NCI-H1105 (cell line): ENCODE results near the gene HES3.

Experiments
- DNase-seq: peaks from one replicate; lab custom pipeline; 2025; lab: John Stamatoyannopoulos, UW

HES3 gene

DNA sequence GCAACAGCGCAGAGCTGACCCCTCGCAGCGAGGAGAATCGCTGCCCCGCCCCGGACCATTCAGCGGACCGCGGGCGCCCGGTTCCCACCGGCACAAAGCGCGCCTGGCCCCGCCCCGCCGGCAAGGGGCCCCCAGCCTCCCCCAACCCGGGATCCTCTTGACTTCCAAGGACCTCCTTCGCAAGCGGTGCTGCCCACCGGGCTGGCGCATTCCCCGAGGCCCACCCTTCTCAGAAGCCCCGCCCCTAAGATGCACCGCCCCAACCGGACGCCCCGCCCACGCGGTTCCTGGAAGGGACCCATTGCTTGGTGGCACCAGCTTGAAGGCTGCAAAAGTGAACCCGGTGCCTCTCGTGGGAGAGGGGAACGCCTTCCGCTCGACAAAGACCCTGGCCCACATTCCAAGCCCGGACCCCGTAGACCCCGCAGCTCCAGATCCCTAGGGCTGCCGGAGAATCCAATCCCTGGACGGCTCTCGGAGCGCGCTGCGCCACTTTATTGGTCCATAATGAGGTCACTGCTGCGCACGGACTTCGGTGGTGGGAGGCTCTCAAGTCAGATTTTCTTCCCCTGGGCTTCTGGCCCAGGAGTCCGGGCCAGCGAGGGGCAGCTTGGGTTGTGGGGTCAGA lies 2.0 kb downstream of the HES3 start:
- DNase-seq, result peak; percentile 84

DNA sequence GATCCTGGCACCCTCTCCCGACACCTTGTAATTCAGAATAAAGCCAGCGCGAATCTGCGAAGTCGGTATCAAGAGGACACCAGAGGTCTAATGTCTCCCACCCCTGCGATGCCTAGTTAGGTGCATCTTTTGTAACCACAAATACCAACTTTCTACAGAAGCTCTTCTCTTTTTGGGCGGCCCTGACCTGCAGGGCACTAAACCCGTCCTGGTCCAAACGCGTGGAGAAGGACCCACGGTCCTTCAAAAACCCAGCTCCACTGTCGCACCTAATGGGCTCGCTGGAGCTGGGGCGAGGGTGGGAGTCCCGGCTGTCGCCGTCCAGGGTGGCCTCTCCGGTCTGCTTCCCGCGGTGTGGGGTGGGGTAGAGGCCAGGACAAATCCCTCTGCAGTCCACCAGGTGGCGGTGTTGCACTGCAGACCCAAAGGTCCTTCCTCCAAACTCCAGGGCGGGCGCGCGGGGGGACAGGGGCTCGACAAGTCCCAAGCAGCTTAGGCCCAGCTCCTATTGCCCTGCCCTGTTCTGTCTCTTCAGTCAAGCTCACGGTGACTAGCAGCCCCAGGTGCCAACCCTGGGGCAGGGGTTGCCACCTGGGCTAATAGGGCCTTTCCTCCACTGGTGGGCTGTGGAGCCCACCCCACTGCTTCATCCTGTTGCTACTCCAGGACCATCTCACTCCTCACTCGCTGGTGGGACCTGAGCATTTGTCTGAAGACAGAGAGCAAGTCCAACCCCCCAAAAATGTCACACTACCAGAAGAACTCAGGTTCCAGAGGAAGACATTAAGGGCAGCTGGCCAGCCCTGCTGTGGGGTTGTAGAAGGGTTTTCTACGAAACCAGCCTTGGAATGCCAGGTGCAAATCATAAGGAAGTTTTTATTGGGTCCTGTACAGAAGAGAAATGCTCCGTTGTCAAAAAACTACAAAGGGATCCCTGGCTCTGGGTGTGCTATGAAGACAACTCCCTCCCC lies 2.8 kb downstream of the HES3 start:
- DNase-seq, result peak; percentile 81

DNA sequence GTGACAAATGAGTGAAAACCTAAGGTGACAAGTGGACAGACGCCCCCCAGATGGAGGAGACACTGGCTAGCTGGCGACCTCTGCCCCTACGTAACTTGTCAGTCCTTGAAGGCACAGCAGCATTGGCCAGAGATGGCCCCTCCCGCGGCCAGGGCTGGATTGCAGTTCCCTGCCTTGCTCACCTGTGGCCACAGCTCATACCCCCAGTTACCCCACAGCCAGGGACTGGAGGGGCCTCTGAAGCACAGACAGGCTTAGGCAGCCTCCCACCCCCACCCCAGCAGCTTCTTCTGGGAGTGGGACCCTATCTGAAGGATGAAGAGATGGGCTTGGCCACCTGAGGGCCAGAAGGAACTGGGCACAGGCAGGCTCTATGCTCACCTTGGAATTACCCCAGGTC lies 3.7 kb downstream of the HES3 start:
- DNase-seq, result no peak

DNA sequence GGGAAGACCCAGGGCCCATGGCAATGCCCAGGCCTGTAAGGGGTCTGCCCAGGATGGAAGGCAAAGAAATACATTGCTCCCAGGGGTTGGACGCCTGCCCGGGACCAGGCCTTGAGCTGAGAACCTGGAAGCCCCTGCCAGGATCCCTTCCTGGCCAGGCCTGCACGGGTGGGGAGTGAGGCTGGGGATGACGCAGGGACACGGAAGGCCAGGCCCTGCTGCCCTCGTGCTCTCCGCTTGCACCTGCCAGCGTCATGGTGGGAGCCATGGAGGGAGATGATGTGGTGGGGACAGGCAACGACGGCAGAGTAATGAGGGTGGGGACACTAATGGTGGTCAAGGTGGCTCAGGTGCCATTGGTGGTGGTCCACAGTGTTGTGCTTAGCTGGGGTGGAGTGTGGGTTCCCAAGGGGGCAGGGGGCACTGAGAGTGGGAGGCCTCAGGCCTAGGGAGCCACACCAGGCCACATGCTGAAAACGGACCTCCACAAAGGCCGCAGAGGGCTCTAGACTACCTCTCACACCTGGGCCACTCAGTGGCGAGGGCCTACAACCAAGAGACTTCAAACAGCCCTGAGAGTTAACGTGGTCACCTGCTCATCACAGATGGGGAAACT lies 4.3 kb downstream of the HES3 start:
- DNase-seq, result no peak

DNA sequence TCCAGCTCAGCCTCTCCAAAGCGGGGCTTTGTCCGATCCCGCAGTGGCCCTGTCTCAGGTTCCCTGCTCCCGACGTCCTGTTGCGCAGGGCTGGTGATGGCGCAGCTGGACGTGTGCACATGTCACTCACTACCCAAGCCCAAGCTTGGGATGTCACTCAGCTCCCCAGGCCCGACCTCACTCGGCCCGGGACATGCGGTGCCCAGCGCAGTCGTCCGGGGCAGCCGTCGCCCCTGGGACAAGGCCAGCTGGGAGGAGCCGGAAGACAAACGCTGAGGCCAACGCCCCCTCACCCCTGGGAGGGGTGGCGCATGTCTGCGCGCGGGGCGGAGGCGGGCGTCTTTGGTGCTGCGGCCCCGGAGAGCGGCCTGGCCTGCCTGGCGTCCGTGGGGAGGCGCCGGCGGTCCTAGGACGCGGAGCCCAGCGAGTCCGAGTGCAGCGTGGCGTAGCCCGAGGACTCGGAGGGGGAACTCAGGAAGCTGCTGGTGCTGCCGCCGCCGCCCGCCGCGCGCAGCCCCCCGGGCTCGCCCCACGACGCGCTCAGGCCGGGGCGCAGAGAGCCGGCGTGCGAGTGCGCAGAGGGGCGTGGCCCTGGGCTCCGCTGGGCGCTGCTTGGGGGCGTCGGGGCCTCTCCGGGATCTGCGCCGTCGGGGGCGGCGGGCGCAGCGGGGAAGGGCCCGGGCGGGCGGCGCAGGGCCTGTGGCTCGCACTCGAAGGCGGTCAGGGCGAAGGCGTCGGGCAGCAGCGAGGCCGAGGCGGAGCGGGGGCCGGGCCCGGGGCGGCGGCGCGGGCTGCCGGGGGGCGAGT lies 5.2 kb downstream of the HES3 start:
- DNase-seq, result no peak

DNA sequence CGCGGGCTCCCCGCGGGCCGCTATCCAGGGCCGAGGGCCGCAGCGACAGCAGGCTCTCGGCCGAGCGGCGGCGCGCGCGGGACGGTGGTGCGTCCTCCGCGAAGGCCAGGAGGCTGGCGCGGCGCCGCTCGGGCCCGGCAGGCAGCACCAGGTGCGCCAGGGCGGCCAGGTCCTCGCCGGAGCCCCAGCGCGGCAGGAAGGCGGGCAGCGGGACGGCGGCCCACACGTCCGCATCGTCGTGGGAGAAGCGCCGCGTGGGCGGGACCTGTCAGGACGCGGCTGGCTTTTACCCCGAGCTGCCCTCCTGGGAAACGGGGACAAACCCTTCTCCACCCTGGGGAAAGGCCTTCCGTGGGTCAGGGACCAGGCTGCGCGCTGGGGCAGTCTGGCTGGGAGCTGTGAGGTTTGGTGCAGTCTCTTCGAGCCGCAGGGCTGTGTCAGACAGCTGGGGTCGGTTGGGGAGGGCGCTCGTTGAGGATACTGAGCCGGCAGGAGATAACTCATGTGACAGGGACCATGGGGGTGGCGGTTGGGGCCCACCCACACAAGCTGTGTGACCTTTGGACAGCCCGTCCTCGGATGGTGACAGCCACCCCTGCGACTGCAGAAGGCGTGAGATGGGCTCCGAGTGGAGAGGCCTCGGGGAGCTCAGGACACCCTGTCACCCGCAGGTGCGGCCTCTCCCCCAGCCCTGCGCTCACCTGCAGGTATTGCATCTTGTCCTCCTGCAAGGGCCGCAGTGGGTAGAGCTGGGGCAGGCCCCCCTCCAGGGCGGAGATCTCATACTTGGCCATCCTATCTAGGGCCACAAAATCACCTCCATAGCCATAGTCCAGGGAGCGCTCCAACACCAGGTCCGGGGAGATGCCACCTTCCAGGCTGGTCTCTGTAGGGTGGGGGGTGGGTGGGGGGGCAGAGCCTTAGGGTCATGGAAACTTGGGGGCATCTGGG lies 6.0 kb downstream of the HES3 start:
- DNase-seq, result no peak

DNA sequence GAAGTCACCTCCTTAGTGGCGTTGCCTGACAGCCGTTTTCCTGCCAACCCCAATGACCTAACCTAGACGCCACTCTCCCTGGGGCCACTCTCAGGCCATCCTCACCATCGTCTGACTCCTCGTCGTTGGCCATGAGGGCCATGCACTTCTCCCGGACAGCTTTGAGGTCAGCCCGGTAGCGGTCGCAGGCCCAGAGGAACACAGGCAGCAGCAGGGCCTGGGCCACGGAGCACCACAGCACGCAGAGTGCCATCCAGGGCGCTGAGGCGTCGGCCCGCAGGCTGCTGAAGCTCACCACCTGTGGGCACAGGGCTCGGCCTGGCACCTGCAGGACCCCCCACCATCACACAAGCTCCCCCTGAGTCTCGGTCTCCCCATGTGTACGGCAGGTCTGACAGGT lies 7.3 kb downstream of the HES3 start:
- no peak for DNase-seq

DNA sequence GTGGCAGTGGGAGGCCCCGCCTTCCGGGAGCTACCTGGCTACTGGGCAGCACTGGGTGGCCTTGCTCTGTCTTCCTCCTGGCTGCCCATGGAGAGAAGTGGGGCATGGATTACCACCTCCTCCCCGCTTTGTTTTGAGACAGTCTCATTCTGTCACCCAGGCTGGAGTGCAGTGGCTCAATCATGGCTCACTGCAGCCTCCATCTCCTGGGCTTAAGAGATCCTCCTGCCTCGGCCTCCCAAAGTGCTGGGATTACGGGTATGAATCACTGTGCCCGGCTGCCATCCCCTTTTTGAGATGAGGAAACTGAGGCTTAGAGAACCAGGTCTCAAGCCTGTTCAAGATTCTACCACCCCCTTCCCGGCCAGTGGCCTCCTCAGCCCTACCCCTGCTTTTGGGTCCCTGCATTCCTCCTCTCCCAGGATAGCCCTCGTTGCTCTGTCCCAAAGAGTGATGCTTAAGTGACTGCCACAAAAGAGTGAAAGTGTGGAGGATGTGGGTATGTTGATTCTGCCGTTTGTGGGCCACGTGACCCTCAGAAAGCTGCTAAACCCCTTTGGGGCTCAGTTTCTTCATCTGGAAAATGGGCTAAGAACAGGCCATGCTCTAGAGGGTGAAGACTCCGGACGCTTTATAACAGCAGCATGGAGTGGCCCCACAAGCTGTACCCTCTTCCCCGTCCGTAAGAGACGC lies 7.8 kb downstream of the HES3 start:
- DNase-seq, result no peak

DNA sequence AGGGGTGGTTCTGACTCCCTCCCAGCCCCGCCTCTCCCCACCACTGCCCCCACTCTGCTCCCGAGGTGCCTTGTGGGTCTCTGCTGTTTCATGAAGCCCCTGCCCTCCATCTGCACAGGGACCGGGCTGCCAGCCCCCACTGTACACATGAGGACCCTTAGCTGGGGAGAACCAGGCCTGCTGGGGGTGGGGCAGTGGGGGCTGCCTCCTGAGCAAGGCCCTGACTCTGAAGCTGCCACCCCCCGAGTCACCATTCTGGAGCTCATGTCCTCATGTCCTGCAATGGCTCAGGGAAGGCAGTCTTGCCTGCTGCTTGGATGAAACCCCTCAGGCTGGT lies 8.4 kb downstream of the HES3 start:
- DNase-seq, result no peak

DNA sequence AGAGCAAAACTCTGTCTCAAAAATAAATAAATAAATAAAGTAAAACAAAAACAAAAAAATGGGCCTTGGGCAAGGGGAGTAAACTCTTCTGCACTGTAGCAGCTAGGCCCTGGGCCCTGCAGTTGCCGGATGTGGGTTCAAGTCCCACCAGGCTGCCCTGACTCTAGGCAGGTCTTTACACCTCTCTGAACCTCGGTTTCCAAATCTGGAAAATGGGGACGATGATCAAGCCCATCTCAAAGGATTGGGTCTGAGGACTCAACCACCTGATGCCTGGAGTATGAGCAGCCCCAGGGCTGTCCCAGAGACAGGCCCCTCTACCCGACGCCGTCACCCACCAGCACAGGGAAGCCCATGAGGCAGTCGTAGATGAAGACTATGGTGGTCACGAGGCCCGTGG lies 9.4 kb downstream of the HES3 start:
- no peak for DNase-seq

DNA sequence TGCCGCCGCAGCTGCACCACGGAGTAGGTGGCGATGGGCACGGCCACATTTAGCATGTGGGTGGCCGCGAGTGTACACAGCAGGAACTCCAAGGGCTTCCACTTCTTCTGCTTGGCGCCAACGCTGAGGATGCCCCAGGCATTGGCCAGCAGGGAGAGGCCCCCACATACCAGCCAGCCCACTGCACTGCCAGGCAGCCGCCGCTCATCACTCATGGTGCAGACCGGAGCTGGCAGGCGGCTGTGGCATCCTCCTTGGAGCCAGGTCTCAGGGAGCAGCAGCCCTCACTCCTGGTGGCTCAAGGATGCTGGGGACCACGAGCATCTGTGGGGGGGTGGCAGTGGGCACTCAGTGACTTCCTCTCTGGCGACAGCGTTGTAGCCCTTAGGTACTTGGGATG lies 10.7 kb downstream of the HES3 start:
- no peak for DNase-seq

DNA sequence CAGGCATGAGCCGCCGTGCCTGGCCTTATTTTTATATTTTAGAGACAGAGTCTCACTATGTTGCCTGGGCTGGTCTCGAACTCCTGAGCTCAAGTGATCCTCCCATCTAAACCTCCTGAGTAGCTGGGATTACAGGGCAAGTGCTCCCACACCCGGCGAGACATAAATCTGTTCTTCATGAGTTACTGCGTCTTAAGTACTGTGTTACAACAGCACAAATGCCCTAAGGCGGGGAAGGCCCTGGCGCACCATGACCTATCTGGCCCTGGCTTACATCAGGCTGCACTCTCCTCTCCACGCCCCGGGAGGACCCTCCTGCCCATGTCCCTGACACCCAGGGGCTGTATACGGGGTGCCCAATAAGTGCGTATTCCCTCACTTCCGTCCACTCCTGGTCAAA lies 12.7 kb downstream of the HES3 start:
- no peak for DNase-seq

DNA sequence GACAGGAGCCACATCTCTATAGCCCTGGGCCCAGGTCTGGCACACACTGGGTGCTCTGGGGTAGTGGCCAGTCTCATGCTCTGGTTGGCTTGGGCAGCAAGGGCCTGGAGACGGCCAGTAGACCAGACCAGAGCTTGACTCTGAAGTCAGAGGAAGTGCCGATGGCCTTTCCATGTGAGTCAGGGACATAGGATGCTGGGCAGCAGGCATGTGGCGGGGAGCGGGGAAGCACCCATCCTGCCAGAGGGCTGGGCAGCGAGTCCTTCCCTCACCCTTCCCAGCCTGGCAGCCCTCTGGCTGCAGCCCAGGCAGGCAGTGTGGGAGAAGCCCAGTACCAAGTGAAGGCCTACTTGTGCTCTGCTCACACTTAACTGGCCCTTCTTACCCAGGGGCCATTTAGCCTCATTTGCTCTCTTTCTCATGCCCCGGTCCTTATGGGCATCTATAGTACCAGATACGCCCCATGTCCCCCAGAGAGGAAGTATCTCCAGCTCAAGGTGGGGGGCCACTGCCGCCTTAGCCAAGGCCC lies 13.6 kb downstream of the HES3 start:
- DNase-seq, result no peak

DNA sequence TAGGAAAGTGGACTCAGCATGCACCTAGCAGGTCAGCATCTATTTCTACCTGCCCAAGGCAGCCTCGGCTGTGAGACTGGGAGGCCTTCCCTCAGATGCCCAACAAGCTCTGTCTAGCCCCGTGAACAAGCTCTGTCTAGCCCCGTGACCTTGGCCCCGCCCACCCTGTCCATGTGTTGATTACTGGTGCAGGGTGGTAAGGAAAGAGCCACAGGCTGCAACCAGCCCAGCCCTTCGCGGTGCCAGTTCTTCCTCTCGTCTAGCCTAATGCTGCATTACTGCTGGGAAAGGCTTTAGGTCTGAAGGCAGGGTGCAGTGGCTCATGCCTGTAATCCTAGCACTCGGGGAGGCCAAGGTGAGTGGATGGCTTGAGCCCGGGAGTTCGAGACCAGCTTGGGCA lies 14.7 kb downstream of the HES3 start:
- DNase-seq, result no peak

DNA sequence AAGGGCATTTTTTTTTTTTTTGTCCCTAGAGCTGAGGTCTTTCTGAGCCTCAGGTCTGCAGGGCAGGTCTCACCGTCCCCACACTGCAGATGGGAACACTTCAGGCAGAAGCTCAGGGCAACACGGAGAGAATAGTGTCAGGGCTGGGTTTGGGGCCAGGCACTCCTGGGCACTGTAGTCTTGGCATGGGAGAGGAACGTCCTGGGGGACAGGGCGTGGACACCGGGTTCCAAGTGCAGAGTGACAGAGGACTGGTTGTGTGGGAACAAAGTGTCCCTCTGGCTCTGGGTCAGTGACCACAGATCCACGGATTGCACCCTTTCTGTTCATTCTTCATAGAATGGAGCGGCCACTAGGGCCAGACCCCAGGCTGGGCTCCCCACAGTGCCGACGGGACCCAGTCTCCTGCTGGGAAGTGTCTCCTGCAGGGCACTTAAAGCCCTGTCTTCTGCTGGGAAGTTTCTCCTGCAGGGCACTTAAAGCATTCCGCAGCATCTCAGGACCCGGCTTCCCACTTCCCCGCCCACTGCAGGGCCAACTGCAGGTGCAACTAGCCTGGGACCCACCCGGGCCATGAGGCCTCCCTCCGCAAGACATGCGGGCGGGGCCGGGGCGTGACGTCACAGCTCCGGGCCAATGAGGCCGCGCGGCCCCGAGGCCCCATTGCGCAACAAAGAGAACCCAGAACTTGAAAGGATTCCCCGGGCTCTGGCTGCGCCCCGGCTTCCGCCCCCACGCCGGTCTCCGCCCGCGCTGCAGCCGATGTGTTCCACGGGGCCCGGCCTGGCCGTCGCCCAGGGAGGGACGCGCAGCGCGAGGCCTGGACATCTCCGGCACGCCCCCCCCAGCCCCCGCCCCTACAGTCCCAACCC lies 15.7 kb downstream of the HES3 start:
- peak; percentile 57 for DNase-seq

DNA sequence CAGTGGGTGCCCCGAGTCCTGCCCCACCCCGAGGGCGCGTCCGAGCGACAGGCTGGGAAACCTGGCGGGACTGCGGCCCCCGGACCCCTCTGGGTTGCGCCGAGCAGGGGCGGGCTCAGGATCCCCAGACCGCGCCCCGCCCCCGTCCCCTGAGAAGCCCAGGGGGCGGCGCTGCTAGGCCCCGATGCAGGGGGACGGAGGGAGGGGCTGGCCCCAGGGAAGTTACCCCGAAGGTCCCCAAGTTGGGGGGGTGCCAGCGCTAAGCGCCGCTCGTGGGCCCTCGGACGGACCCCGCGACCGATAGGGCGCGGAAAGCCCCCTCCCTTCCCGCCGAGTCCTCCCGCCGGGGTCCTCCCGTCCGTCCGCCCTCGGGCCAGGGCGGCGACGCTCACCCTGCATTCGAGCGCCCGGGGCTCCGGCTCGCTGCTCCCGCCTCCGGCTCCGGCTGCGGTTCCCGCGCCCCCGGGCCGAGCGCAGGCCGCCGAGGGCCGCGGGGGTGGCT lies 16.5 kb downstream of the HES3 start:
- DNase-seq, result peak; percentile 29

DNA sequence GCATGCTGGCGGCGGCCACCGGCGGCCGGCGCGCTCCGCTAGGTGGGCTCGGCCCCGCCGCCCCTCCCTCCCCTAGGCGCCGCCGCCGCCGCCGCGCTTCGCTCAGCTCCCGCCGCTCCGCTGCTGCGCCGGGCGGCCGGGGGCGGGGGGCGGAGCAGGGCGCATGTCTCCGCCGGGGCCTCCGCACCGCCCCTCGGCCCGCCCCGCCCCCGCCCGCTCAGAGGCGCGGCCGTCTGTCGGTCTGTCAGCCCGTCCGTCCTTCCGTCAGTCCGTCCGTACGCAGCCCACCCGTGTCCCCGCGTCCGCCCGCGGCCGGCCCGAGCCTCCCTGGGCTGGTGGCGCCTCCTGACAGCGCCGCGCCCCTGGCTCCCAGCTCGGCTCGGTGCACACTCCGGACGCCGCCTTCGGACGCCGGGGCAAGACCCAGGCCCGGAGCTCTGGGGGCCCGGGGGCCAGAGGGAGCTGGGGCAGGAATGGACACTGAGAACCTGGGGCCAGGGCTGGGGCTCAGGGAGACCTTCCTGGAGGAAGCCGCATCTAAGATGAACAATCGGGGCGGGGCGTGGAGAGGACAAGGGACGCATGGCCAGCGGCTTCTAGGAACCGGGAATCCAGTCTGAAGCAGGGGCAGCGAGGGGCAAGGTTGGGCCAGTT lies 17.1 kb downstream of the HES3 start, which contains the start of gene GPR153:
Gene GPR153, minus strand, starts transcription at position 138 of the 654 bp plus-strand sequence. CDS start 6,193 bp downstream, outside the sequence.
- peak; percentile 20 for DNase-seq

DNA sequence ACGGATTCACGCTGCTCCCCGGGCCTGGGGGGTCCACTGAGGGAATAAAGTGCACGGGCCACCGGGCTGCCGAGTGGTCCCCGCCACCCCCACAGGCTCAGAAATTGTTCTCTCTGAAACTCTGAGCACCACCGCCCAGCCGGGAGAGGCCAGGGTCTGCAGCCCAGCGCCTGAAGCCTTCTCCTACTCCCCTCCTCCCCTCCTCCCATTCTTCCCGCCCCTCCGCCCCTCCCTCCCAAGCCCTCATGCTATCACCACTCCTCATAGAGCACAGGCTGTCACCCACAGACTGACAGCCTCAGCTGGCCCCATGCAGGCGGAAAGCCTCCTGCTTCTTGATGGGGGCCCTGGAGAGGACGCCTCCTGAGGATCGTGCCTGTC lies 17.6 kb downstream of the HES3 start:
- DNase-seq, result peak; percentile 34
